ENCODE data around the gene ATL3. TPM values are rescaled to one million over a fixed set of nuclear protein-coding genes. Genes with fewer than 3 reads are reported as not detected.
"Not testable (repeated sequence)": the region's sequence is repeated elsewhere in the genome, so short reads cannot be mapped to it uniquely, and the experiment has no call there.

ATL3 gene
- total RNA-seq, 1 donor from 2014 or later = 35.6 TPM

DNA sequence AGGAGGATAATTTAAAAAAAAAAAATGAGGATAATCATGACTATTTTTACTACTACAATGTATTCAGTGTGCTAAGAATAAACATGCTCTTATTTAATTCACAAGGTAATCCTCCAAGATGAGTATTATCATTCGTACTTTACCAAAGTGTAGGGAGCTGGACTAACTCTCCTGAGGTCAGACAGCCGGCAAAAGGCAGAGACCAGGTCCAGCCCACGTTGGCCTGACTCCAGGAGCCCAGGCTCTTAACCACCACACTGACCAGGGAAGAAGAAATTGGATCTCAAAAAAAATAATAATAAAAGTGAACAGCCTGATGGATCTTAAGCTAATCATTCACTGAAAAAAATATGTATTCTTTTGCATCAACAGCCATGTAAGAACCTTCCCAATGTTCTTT is 82.2 kb downstream of the ATL3 start:
- peaks cover 5% of the 10 kb centered on the region for H3K4me1 Mint-ChIP-seq (ENCODE audit: low read depth)
- H3K4me3 Mint-ChIP-seq = no peak overlapping the region
- DNase-seq (ENCODE audit: low spot score) = no peak
- intact Hi-C loops (cut with micrococcal nuclease) = no loop called here
- no peaks in the 10 kb centered on the region for H3K36me3 Mint-ChIP-seq (ENCODE audit: low read depth)
- no peaks in the 10 kb centered on the region for H3K9me3 Mint-ChIP-seq
- H3K27ac Mint-ChIP-seq = no peak overlapping the region
- no peaks in the 10 kb centered on the region for H3K27me3 Mint-ChIP-seq (ENCODE audit: insufficient read depth)

DNA sequence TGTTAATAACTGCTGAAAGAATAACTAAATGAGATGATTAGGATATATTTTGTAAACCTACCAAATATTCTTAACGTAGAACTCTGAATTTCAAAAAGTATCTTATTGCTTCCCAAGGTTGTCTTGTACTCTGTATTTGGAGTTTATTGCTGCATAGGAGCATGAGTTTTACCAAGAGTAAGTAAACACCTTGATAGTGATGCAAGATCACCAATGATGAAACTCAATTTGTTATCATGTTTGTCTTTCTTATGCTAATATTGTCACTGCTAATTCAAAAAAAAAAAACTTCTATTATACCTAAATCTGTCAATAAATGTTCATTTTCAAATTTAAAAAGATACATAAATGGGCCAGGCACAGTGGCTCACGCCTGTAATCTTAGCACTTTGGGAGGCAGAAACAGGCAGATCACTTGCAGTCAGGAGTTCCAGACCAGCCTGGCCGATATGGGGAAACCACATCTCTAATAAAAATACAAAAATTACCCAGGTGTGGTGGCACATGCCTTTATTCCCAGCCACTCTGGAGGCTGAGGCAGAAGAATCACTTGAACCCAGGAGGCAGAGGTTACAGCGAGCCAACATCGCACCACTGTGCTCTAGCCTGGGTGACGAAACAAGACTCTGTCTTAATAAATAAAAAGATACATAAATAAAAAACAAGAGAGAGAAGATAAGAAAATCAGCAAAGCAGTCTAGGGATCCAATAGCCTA is 84.6 kb downstream of the ATL3 start:
- intact Hi-C loops (cut with micrococcal nuclease) = no loop called here
- no peak overlapping the region for H3K27ac Mint-ChIP-seq

DNA sequence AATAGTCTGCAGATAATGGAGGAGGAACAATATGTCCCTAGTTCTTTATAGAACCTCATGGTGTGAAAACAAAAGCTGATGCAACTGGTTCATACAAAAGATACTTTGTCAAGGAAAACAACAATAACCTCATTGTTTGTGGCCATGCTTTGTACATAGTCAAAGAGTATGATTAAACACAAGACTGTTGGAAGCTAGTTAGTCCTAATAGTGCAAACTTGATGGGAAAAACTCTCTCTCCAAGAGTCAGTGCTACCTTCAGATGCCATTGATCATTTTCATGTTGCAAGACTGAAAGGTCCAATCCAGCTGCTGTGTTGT is 87.9 kb downstream of the ATL3 start:
- Mint-ChIP-seq H3K4me3 (no peak overlapping the region), H3K27ac (no peak overlapping the region), H3K9me3 (peaks cover 27% of the 10 kb centered on the region), H3K4me1 (ENCODE audit: low read depth) (peaks cover 22% of the 10 kb centered on the region), H3K27me3 (ENCODE audit: insufficient read depth) (peaks cover 1% of the 10 kb centered on the region), H3K36me3 (ENCODE audit: low read depth) (peaks cover 5% of the 10 kb centered on the region)
- DNase-seq (ENCODE audit: low spot score) = no peak
- intact Hi-C loops (cut with micrococcal nuclease) = no loop called here

More for the DNA sequence above, 84.6 kb downstream of the ATL3 start:
- peaks cover 10% of the 10 kb centered on the region for H3K9me3 Mint-ChIP-seq
- no peak for DNase-seq (ENCODE audit: low spot score)
- peaks cover 19% of the 10 kb centered on the region for H3K4me1 Mint-ChIP-seq (ENCODE audit: low read depth)
- no peaks in the 10 kb centered on the region for H3K36me3 Mint-ChIP-seq (ENCODE audit: low read depth)
- H3K27me3 Mint-ChIP-seq (ENCODE audit: insufficient read depth) = no peaks in the 10 kb centered on the region
- H3K4me3 Mint-ChIP-seq = no peak overlapping the region

DNA sequence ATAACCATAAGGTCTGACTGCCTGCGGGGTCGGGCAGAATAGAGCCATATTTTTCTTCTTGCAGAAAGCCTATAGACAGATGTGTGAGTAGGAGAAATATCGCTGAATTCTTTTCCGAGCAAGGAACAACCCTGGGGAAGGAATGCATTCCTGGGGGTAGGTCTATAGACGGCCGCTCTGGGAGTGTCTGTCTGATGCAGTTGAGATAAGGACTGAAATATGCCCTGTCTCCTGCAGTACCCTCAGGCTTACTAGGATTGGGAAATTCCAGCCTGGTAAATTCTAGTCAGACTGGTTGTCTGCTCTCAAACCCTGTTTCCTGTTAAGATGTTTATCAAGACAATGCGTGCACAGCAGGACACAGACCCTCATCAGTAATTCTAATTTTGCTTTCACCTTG is 90.0 kb downstream of the ATL3 start:
- H3K4me1 Mint-ChIP-seq (ENCODE audit: low read depth) = peaks cover 22% of the 10 kb centered on the region
- DNase-seq (ENCODE audit: low spot score); H3K27ac Mint-ChIP-seq; intact Hi-C loops (cut with micrococcal nuclease); H3K27me3 Mint-ChIP-seq (ENCODE audit: insufficient read depth); H3K4me3 Mint-ChIP-seq; H3K36me3 Mint-ChIP-seq (ENCODE audit: low read depth): not testable (repeated sequence)
- H3K9me3 Mint-ChIP-seq = peaks cover 27% of the 10 kb centered on the region

DNA sequence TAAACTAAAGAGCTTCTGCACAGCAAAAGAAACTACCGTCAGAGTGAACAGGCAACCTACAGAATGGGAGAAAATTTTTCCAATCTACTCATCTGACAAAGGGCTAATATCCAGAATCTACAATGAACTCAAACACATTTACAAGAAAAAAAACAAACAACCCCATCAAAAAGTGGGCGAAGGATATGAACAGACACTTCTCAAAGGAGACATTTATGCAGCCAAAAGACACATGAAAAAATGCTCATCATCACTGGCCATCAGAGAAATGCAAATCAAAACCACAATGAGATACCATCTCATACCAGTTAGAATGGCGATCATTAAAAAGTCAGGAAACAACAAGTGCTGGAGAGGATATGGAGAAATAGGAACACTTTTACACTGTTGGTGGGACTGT is 92.3 kb downstream of the ATL3 start:
- H3K27ac Mint-ChIP-seq; DNase-seq (ENCODE audit: low spot score); H3K27me3 Mint-ChIP-seq (ENCODE audit: insufficient read depth); H3K36me3 Mint-ChIP-seq (ENCODE audit: low read depth); intact Hi-C loops (cut with micrococcal nuclease); H3K4me3 Mint-ChIP-seq: not testable (repeated sequence)
- peaks cover 27% of the 10 kb centered on the region for H3K9me3 Mint-ChIP-seq
- peaks cover 39% of the 10 kb centered on the region for H3K4me1 Mint-ChIP-seq (ENCODE audit: low read depth)

DNA sequence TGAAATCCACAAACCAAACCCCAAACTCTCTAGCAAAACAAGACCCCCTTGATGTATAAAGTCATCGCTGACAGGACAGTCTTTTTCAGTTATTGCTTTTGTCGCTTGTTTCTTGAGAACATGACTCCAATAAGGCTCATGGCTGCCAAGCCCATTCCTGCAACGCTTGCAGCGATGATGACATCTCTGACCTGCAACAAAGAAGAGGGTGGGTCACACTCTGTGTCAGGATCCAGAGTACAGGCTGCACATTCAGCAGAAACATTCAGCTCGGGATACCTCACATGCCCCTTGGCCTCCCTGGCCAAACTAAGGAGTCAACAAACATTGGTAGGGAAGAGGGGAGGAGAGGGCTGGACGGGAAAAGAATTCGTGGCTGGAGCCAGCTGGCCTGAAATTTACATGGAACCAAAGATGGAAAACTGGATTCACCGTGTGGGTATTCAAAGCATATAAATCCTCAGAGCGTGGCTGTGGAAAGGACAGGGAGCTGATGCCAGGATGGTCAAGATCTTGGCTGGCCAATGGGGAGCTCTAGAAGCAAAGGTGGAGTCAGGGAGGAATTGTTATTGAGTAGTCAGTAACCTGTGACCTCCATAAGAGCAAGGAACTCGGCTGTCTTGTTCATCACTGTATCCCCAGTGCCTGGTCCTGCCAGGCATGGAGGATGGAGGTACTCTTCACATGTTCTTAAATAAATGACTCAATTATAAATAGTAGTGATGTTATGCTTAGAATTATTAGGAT is 96.1 kb downstream of the ATL3 start:
- Mint-ChIP-seq H3K4me3 (peak overlapping the region; percentile 71), H3K4me1 (ENCODE audit: low read depth) (peaks cover 20% of the 10 kb centered on the region), H3K27me3 (ENCODE audit: insufficient read depth) (peaks cover 7% of the 10 kb centered on the region), H3K27ac (peak overlapping the region; percentile 88), H3K36me3 (ENCODE audit: low read depth) (peaks cover 3% of the 10 kb centered on the region), H3K9me3 (peaks cover 4% of the 10 kb centered on the region)
- DNase-seq (ENCODE audit: low spot score) = no peak
- intact Hi-C loops (cut with micrococcal nuclease) = no loop called here

Other genes starting within 250 kb of the ATL3 start
- not detected in 2 replicates for gene PLAAT5, start 180.2 kb downstream of the ATL3 start, total RNA-seq
- gene LGALS12, start 165.3 kb downstream of the ATL3 start, total RNA-seq = not detected in 2 replicates
- 11.8 and 12.2 TPM in 2 replicates for gene PLAAT4, start 134.6 kb downstream of the ATL3 start, total RNA-seq
- gene PLAAT2, start 108.0 kb downstream of the ATL3 start, total RNA-seq = not detected in 2 replicates
- 2.3 TPM in 2 replicates for gene PLAAT3, start 56.9 kb downstream of the ATL3 start, total RNA-seq
- gene RTN3, start 10.1 kb upstream of the ATL3 start, total RNA-seq = 52.1 and 54.7 TPM in 2 replicates
- 3.8 and 5.3 TPM in 2 replicates for gene ZFTA, start 97.4 kb upstream of the ATL3 start, total RNA-seq
- gene SPINDOC, start 142.1 kb upstream of the ATL3 start, total RNA-seq = 60.0 and 64.3 TPM in 2 replicates
- gene MARK2, start 167.7 kb upstream of the ATL3 start, total RNA-seq = 44.7 and 46.0 TPM in 2 replicates
- gene RCOR2, start 245.8 kb upstream of the ATL3 start, total RNA-seq = 0.21 and 0.34 TPM in 2 replicates

All from activated T-helper 1 cell treated with anti-CD3 and anti-CD28 coated beads, Interleukin-12 subunit alpha, Interleukin-12 subunit beta, Interleukin-2, Interleukin-4 antibody, amounts not matched to agents 30 ng/mL and 10 ng/mL and 1 ng/mL, durations not matched to agents 14 hours and 24 hours and 36 hours (primary cell).